Hypothalamus (tissue), 51 donors: ENCODE measurements around the gene TP53BP2.
"Not testable (repeated sequence)": the region's sequence is repeated elsewhere in the genome, so short reads cannot be mapped to it uniquely, and the experiment has no call there.

Experiments
- DNase-seq, 51 donors: peaks; one replicate each; lab custom pipeline; 2025; lab: John Stamatoyannopoulos, UW

Gene TP53BP2

GRCh38 chr1:223834660-223835263 is 11.0 kb downstream of the TP53BP2 start:
- no peak for DNase-seq

GRCh38 chr1:223833948-223834347 is 11.8 kb downstream of the TP53BP2 start:
- no peak for DNase-seq

- DNase-seq, result peak in 13 of 51 donors; percentile 7 to 64 (median 23)
These were observed 13.2 kb downstream of the TP53BP2 start for GRCh38 chr1:223832637-223832943.

- no peak for DNase-seq
These were observed 13.8 kb downstream of the TP53BP2 start for GRCh38 chr1:223831755-223832636.

GRCh38 chr1:223829678-223830077 is 16.1 kb downstream of the TP53BP2 start:
- no peak for DNase-seq

- DNase-seq, result no peak
These were observed 17.4 kb downstream of the TP53BP2 start for GRCh38 chr1:223828162-223828848.

- DNase-seq, result no peak
These were observed 18.5 kb downstream of the TP53BP2 start for GRCh38 chr1:223827193-223827663.

- no peak for DNase-seq
These were observed 19.7 kb downstream of the TP53BP2 start for GRCh38 chr1:223825767-223826748.

- no peak for DNase-seq
These were observed 21.0 kb downstream of the TP53BP2 start for GRCh38 chr1:223824712-223825111.

- no peak for DNase-seq
These were observed 21.5 kb downstream of the TP53BP2 start for GRCh38 chr1:223824287-223824686.

- no peak for DNase-seq
These were observed 24.8 kb downstream of the TP53BP2 start for GRCh38 chr1:223820971-223821370.

GRCh38 chr1:223820515-223820858 is 25.3 kb downstream of the TP53BP2 start:
- DNase-seq, result no peak

- DNase-seq, result no peak
These were observed 25.8 kb downstream of the TP53BP2 start for GRCh38 chr1:223819730-223820514.

GRCh38 chr1:223817265-223817664 is 28.5 kb downstream of the TP53BP2 start:
- DNase-seq, result not testable (repeated sequence)

- DNase-seq, result no peak
These were observed 29.9 kb downstream of the TP53BP2 start for GRCh38 chr1:223815865-223816264.

- no peak for DNase-seq
These were observed 30.5 kb downstream of the TP53BP2 start for GRCh38 chr1:223815020-223815853.

GRCh38 chr1:223813645-223814044 is 32.1 kb downstream of the TP53BP2 start:
- no peak for DNase-seq

GRCh38 chr1:223811634-223812101 is 34.1 kb downstream of the TP53BP2 start:
- DNase-seq, result peak in 1 of 51 donors; percentile 45

- DNase-seq, result no peak
These were observed 35.2 kb downstream of the TP53BP2 start for GRCh38 chr1:223810586-223810985.
